D721Med (cell line): ENCODE measurements around the gene SPOCD1.

ENCODE experiments used
- DNase-seq: peaks from one replicate; pipeline ENCODE4 v3.0.0; 2011; ENCODE audit warnings: low spot score; ENCODE audit not compliant: insufficient read length
- FAIRE-seq: peaks from 2 replicates; lab custom pipeline; 2011; peaks lifted over from hg19 to GRCh38; lab: Jason Lieb, UNC
- CTCF ChIP-seq: IDR thresholded peaks from 2 replicates; pipeline ENCODE4 v1.5.1; 2012; ENCODE audit warnings: mild to moderate bottlenecking, control low read depth; ENCODE audit not compliant: insufficient read depth; ENCODE audit errors: missing control alignments

The SPOCD1 gene

GRCh38 chr1:31815752-31816500 lies at the start of gene SPOCD1:
Gene SPOCD1, minus strand, starts transcription at chr1:31816022. Its CDS starts 689 bp downstream, at chr1:31815333.
- FAIRE-seq: no peak

GRCh38 chr1:31862071-31862470 lies 46.2 kb upstream of the SPOCD1 start:
- TF ChIP-seq CTCF: no peak

More at GRCh38 chr1:31815752-31816500, at the start of gene SPOCD1:
- TF ChIP-seq CTCF: peak; percentile 13
- peak; percentile 49 for DNase-seq

GRCh38 chr1:31861346-31861745 lies 45.5 kb upstream of the SPOCD1 start:
- FAIRE-seq: no peak
- DNase-seq: no peak
- no peak for TF ChIP-seq CTCF

More at GRCh38 chr1:31862071-31862470, 46.2 kb upstream of the SPOCD1 start:
- FAIRE-seq (no peak), DNase-seq (no peak)

- FAIRE-seq: no peak
- no peak for DNase-seq
- TF ChIP-seq CTCF: no peak
Measured at GRCh38 chr1:31860581-31860980, 44.8 kb upstream of the SPOCD1 start.

- FAIRE-seq (no peak), DNase-seq (no peak)
- no peak for TF ChIP-seq CTCF
Measured at GRCh38 chr1:31859719-31860118, 43.9 kb upstream of the SPOCD1 start.

GRCh38 chr1:31859044-31859443 lies 43.2 kb upstream of the SPOCD1 start:
- TF ChIP-seq CTCF: no peak
- DNase-seq: no peak
- no peak for FAIRE-seq

GRCh38 chr1:31857863-31858262 lies 42.0 kb upstream of the SPOCD1 start:
- DNase-seq (no peak), FAIRE-seq (no peak)
- no peak for TF ChIP-seq CTCF
